HG02759 (cell line): ENCODE data around the gene PADI1.

Experiments
- ATAC-seq: cut with Tn5 transposase; IDR thresholded peaks from one replicate; pipeline ENCODE4 v1.9.1; 2021; ENCODE audit warnings: mild to moderate bottlenecking, moderate library complexity; ENCODE audit not compliant: unreplicated experiment

PADI1 gene

DNA sequence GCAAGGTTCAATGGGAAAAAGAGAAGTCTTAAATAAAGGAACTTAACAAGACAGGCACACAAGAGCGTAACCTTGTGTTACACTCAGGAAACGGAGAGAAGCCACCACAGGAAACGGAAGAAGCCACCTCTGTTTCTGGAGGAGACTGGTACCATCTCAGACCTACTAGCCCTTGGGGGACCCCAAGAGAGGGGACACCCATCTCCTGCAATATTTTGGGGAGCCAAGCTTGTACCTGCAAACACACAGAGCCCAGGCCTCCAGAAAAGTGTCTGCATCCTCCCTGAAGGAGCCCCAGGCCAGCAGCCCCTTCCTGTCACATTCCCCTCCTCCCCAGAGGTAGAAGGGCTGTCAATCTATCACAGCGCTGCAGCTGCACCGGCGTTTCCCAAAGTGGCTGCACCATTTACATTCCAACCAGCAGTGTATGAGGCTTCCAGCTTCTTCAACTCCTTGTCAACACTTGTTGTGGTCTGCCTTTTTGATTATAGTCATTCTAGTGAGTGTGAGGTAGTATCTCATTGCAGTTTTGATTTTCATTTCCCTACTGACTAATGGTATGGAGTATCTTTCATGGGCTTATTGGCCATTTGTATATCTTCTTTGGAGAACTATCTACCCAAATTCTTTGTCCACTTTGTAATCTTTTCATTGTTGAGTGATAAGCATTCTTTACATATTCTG is 23.0 kb upstream of the PADI1 start:
- no peak for ATAC-seq

- no peak for ATAC-seq
Measured at GRCh38 chr1:17183388-17184160, 21.4 kb upstream of the PADI1 start.

- no peak for ATAC-seq
Measured at GRCh38 chr1:17184161-17184665, 20.7 kb upstream of the PADI1 start.

GRCh38 chr1:17184822-17185484 is 20.0 kb upstream of the PADI1 start:
- no peak for ATAC-seq

- ATAC-seq, result no peak
Measured at GRCh38 chr1:17185485-17185860, 19.5 kb upstream of the PADI1 start.

DNA sequence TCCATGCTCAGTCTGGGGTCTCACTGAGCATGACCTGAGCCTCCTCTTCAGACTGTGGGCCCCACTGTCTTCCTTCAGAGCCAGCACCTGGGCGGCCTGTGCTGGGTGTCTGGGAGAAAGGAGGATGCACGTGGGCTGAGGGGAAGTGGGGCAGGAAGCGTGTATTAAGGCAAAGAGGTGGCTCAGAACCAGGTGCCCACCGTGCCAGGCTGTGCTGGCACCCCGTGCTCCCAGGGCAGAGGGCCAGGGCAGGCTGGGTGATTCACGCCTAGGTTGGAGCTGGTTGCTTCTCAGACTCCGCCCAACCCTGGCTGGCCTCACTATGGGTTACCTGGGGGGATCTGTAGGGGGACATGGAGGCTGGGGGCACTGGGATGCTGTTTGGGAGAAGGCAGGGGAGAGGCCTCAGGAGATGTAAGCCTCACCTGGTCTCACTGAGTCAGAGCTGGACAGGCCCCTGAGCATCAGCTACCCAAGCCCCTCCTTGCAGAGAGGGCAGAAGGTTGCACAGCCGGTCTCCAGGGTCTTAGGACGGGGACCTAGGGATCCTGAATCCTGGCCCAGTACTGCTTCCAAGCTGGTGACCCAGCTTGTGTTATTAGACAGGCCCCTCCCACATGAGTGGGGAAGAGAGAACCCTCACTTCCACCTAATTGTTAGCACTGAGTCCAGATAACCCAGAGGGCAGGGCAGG is 18.6 kb upstream of the PADI1 start:
- no peak for ATAC-seq

DNA sequence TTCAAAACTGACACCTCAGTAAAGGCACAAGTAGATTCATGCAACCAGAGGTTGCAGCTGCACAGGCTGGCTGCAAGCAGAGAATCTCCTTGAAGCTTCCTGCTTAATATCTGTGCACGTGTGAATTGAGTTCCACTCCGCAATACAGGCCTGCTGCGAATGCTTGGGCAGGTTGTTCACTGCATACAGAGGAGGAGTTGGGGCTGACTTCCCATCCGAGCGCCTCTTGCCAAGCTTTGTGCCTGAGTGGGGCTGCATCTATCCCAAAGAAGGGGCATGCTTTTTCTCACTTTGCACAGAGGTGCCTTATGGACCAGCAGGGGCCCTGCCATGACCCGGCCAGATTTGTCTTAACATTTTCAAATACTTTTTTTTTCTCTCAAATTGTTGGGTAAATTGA is 17.9 kb upstream of the PADI1 start:
- no peak for ATAC-seq

DNA sequence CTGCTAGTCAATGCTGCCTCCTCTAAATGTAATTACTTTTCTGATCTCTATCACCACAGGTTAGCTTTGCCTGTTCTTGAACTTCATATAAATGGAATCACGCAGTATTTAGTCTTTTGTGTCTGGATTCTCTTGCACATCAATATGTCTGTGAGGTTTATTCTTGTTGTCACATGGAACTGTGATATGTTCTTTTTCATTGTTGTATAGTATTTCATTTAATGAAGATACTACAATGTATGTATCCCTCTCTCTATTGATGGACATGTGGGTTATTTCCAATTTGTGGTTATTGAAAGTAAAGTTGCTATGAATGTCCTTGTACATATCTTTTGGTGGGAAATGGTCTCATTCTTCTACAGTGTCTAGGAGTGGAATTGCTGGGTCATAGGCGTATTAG is 16.7 kb upstream of the PADI1 start:
- no peak for ATAC-seq

DNA sequence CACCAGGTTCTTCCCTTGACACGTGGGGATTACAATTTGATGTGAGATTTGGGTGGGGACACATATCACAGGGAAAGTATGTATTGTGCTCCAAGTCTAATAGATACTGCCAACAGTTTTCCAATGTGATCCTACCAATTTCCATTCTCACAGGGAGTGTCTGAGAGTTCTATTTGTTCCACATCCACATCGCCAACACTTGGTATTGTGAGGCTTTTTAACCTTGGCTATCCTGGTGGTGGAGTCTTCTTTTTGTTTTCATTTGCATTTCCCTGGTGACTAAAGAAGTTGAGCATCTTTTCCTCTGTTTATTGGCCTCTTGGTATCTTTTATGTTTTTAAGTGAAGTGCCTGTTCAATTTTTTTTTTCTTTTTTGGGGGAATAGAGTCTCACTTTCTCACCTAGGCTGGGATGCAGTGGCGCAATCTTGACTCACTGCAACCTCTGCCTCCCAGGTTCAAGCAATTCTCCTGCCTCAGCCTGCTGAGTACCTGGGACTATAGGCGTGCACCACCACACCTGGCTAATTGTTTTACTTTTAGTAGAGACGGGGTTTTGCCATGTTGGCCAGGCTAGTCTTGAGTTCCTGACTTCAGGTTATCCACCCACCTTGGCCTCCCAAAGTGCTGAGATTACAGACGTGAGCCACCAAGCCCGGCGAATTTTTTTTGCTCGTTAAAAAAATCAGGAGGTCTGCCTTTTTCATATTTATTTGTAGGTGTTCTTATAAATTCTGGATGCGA is 15.9 kb upstream of the PADI1 start:
- ATAC-seq, result no peak

DNA sequence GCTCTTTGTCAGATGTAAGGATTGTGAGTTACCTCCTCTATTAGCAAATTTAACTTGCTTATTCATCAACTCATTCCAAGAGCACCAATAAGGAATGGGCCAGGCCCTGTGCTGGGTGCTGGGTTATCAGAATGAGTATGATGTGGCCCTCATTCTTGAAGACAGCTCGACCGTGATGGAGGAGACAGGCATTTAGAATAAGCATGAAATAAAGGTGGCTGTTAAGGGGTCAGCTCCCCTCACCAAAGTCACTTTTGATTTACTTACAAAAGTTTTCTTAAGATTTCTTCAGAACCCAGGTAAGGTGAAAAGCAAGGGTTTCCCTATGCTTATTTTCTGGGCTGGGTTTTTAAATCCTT is 15.3 kb upstream of the PADI1 start:
- no peak for ATAC-seq

DNA sequence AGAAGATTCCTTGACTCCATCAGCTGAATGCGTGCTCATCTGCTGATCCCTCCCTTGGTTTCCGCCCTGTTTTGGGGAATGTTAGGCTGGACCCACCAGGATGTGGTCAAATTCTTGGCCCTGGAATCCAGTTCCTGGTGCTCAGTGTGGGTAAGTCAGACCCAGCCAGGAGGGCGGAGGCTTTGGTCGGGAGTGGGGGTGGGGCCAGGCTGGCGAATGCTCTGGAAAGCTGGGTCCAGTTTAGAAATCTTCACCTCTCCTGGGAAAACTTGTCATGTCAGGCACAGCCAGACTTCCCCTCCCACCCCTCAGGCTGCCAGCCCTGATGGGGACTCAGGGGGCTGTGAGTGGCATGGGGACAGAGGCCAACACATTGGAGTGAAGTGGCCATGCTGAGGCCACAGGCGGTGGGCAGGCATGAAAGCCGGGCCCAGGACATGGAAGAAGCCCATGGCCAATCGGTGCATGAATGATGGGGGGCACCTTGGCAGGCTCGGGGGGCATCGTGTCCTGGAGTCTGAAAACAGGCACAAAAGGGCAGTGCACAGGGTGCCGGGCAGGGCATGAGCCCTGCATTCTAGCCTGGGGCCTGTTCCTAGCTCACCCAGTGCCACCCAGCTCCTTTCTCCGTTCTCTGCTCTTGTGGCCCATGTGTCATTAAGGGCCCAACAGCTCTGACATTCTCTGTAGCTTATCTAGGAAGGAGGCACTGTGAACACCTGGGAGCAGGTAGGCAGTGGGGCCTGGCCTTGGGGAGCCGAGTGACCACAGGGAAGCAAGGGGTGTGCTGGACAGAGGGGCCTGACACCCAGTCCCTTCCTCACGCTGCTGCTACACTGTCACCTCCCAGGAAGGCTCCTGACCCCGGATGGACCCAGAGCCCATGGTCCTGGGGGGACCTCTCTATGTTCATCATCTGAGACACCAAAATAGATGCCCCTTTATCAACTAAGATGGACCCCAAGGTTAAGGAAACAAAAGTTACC is 14.6 kb upstream of the PADI1 start:
- ATAC-seq, result no peak

DNA sequence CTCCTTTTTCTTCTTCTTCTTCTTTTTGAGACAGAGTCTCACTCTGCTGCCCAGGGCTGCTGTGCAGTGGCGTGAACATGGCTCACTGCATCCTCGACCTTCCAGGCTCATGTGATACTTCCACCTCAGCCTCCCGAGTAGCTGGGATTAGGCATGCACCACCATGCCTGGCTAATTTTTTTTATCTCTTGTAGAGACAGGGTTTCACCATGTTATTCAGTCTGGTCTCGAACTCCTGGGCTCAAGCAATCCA is 13.0 kb upstream of the PADI1 start:
- ATAC-seq, result no peak

DNA sequence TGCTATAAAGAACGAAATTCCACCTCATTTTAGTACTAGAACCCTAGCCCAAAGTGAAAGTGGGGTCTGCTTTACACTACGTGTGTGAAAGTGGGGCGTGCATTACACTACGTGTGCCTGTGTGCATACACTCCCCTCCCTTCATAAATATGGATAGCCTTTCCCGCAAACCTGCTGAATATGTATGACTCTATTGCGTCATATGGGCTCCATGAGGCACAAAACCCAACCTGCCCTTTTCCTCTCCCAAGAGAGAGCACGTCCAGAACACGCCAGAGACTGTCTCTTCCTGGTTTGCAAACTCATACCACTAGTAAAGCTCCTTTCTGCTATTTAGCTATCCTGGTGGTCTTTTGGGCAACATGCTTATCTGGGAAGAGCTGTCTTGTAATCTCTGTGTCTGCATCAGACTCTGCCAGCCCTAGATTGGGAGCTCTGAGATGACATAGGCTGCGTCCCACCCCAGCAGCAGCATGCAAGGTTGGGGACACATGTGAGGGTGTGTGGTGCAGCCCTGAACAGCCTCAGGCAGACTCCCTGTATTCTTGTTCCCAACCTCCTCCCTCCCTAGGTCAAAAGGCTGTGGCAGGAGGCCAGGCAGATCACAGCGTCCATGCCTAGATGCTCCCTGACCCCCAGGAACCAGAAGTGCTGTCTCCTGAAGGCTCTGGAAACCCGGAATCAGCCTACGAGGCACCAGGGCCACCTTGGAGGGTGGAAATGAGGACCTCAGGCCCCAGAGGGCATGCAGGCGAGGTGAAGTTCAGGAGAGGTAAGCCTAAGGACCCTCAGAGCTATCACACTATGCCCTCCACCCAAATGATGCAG is 12.3 kb upstream of the PADI1 start:
- ATAC-seq, result no peak

- no peak for ATAC-seq
Measured at GRCh38 chr1:17193222-17194132, 11.5 kb upstream of the PADI1 start.

DNA sequence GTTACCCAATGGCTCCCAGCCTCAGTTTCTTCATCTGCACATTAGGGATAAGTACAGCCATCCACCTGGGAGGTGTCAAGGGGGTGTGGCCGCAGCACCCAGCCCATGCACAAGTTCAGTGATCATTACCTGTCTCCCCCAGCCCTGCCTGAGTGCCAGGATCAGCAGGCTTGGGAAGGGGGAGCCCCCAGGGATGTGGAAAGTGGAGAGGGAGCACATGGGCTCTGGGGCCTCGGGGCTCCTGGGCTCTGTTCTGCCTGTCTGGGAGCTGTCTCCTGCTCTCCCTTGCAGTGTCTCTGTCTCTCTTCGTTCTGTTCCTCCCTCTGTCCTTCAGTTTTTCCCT is 10.8 kb upstream of the PADI1 start:
- no peak for ATAC-seq

- no peak for ATAC-seq
Measured at GRCh38 chr1:17194615-17195528, 10.1 kb upstream of the PADI1 start.

- ATAC-seq, result no peak
Measured at GRCh38 chr1:17195731-17196130, 9.2 kb upstream of the PADI1 start.
